ENCODE results near the gene IL34. TPM values are rescaled to one million over a fixed set of nuclear protein-coding genes. Genes with fewer than 3 reads are reported as not detected.

Gene IL34
- polyA plus RNA-seq, 1 donor (not counting 4 experiments of a cell fraction or from before 2014, with no cell fraction given), result 0.08 TPM

- TF ChIP-seq EZH2 (IDR thresholded peaks at IDR 0.05; ENCODE audit: low read length), result no peak
- no peak for TF ChIP-seq CTCF (optimal IDR thresholded peaks at IDR 0.05 in 1 of 3, IDR thresholded peaks at IDR 0.05 in 1 of 3, conservative IDR thresholded peaks at IDR 0.05 in 1 of 3; ENCODE audit: extremely low read depth in 1 of 3, insufficient read depth in 2 of 3, low read length in 3 of 3)
- H2AFZ ChIP-seq (ENCODE audit: control insufficient read depth, low read length), result no peak overlapping the region
- FAIRE-seq (no peak), DNase-seq (ENCODE audit: low read depth, low spot score) (no peak)
- no peak overlapping the region for H3K9ac ChIP-seq (ENCODE audit: control insufficient read depth, extremely low read depth, insufficient read depth, low read length)
- H3K79me2 ChIP-seq (ENCODE audit: control insufficient read depth, insufficient read depth, low read length), result no peaks in the 10 kb centered on the region
- no peaks in the 10 kb centered on the region for H3K9me1 ChIP-seq (ENCODE audit: control insufficient read depth, extremely low read depth, insufficient read depth, low read length)
- no peak overlapping the region for H3K4me2 ChIP-seq (ENCODE audit: control insufficient read depth, extremely low read depth, insufficient read depth, low read depth, low read length)
- no peaks in the 10 kb centered on the region for H4K20me1 ChIP-seq (ENCODE audit: control insufficient read depth, extremely low read depth, insufficient read depth, low read length)
- no peak overlapping the region for H3K27ac ChIP-seq (ENCODE audit: control insufficient read depth, insufficient read depth, low read length)
- no peaks in the 10 kb centered on the region for H3K4me1 ChIP-seq (ENCODE audit: control insufficient read depth, extremely low read depth, insufficient read depth, low read length)
- H3K27me3 ChIP-seq (ENCODE audit: control insufficient read depth, extremely low read depth, insufficient read depth, low read length), result no peaks in the 10 kb centered on the region
- no peaks in the 10 kb centered on the region for H3K9me3 ChIP-seq (ENCODE audit: control insufficient read depth, low read depth, low read length)
- H3K4me3 ChIP-seq (ENCODE audit: control insufficient read depth in 2 of 3, extremely low read depth in 1 of 3, insufficient read depth in 2 of 3, low read depth in 1 of 3, low read length in 3 of 3), result no peak overlapping the region
- H3K36me3 ChIP-seq (ENCODE audit: control insufficient read depth in 2 of 2, extremely low read depth in 1 of 2, insufficient read depth in 2 of 2, low read length in 2 of 2), result no peaks in the 10 kb centered on the region
- dilution Hi-C loops (cut with MboI; ENCODE audit: extremely low pct_ligation_motif_present, low sequenced_read_pairs), result no loop called here
Measured at GRCh38 chr16:70598937-70599503, 47.3 kb upstream of the IL34 start.

DNA sequence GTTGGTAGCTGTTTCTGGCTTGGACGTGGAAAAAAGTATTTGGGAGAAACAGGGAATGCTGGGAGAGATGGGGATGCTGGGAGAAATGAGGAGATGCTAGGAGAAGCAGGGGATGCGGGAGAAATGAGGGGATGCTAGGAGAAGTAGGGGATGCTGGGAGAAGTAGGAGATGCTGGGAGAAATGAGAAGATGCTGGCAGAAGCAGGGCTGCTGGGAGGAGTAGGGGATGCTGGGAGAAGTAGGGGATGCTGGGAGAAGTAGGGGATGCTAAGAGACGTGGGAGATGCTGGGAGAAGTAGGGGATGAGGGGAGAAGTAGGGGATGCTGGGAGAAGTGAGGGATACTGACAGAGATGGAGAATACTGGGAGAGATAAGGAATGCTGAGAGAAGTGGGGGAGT lies 45.6 kb upstream of the IL34 start:
- dilution Hi-C loops (cut with MboI; ENCODE audit: extremely low pct_ligation_motif_present, low sequenced_read_pairs), result no loop called here
- Histone ChIP-seq H3K9me3 (ENCODE audit: control insufficient read depth, low read depth, low read length) (no peaks in the 10 kb centered on the region), H3K4me3 (ENCODE audit: control insufficient read depth in 2 of 3, extremely low read depth in 1 of 3, insufficient read depth in 2 of 3, low read depth in 1 of 3, low read length in 3 of 3) (no peak overlapping the region), H3K27ac (ENCODE audit: control insufficient read depth, insufficient read depth, low read length) (no peak overlapping the region), H2AFZ (ENCODE audit: control insufficient read depth, low read length) (no peak overlapping the region), H3K36me3 (ENCODE audit: control insufficient read depth in 2 of 2, extremely low read depth in 1 of 2, insufficient read depth in 2 of 2, low read length in 2 of 2) (no peaks in the 10 kb centered on the region), H3K9ac (ENCODE audit: control insufficient read depth, extremely low read depth, insufficient read depth, low read length) (no peak overlapping the region), H3K4me1 (ENCODE audit: control insufficient read depth, extremely low read depth, insufficient read depth, low read length) (no peaks in the 10 kb centered on the region), H3K4me2 (ENCODE audit: control insufficient read depth, extremely low read depth, insufficient read depth, low read depth, low read length) (no peak overlapping the region), H3K79me2 (ENCODE audit: control insufficient read depth, insufficient read depth, low read length) (no peaks in the 10 kb centered on the region), H3K27me3 (ENCODE audit: control insufficient read depth, extremely low read depth, insufficient read depth, low read length) (no peaks in the 10 kb centered on the region), H3K9me1 (ENCODE audit: control insufficient read depth, extremely low read depth, insufficient read depth, low read length) (no peaks in the 10 kb centered on the region), H4K20me1 (ENCODE audit: control insufficient read depth, extremely low read depth, insufficient read depth, low read length) (no peaks in the 10 kb centered on the region)
- FAIRE-seq (no peak), DNase-seq (ENCODE audit: low read depth, low spot score) (no peak)
- TF ChIP-seq EZH2 (IDR thresholded peaks at IDR 0.05; ENCODE audit: low read length), result no peak
